HG02678 (cell line): ENCODE data around the gene MMP20.

Experiments used
- ATAC-seq: cut with Tn5 transposase; IDR thresholded peaks from one replicate; pipeline ENCODE4 v1.9.1; 2021; ENCODE audit warnings: mild to moderate bottlenecking, moderate library complexity; ENCODE audit not compliant: unreplicated experiment

MMP20 gene

DNA sequence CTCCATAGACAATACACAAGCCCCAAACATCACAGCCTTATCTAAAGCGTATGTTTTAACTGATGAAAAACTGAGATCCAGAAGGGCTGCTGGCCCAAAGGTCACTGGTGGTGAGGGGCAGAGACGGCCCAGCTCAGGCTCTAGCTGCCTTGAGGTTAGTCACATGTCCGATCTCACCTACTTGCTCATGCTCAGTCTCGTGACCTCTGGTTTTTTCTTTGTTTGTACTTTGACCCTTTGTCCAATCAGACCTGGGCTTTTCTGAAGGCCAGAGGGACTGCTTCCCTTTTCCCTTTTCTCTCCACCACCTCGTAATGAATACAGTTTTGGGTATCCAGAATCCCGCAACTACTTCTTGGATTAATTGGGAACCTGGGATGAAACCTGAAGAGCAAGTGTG is 28.6 kb downstream of the MMP20 start:
- ATAC-seq: no peak

DNA sequence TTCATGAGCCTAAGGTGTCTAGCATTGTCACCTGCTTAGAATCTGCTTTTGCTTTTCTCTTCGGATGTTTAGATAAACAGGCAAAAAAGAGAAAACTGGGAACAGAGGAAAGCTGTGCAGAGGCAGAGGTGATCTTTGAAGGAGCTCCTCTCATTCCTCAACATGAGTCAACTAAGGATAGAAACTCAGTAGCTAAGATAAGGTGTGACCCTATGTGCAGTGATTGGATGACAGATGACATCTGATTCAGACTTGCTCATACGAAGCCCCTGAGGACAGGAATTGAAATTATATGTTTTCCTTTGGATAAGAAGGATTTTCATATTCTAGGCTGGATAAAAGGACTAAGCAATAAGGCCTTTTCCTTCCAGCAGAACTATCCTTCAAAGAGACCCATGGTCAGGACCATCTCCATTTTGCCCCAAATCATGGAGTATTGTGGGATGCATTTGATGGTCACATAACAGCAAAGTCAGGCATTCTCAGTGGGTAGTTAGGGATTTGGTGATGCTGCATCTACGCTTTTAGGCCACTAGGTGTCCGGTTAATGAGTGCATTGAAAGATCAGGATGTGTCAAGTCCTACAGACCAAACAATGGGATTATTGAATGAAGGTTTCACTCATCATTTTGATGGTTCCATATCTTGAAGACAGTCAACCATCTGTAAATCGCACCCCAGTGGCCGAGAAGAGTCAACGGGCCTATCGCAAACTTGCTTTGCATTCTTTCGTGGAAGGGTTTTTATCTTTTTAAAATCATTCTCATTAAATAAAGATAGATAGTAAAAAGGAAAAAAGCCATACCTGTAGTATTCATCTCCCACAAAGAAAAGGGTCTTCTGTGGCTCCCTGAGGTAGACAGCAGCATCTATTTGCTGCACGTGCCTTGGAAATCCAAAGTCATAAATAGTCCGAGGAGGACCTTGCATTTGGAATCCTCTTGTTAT is 32.2 kb downstream of the MMP20 start:
- ATAC-seq: no peak

GRCh38 chr11:102592131-102592530 is 33.0 kb downstream of the MMP20 start:
- ATAC-seq: no peak

DNA sequence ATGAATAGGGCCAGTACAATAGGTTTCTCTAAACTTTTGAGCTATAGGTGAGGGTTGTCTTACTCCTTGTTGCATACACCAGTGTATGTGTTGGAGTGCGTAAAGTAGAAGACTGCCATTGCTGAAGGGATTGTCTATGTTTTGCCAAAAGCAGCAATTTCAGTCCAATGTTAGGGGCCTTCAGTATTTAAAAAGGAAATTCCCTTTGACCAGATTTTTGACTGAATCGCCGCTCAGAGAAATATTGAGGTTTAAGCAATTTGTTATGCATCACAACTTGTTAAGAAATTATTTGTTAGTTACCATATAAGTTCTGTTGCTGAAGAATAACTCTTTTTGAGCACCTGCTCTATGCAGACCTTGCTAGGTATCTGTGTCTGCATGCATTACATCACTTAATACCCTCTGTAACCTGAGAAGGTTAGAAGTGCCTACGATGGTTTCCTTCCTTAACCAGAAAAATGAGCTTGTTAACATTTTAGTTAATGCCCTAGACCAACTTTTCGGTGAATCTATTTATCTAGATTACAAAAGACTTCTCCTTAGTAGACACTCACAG is 33.9 kb downstream of the MMP20 start:
- ATAC-seq: peak; percentile 34

- ATAC-seq: peak; percentile 16
These were observed 34.7 kb downstream of the MMP20 start for GRCh38 chr11:102590276-102591049.

DNA sequence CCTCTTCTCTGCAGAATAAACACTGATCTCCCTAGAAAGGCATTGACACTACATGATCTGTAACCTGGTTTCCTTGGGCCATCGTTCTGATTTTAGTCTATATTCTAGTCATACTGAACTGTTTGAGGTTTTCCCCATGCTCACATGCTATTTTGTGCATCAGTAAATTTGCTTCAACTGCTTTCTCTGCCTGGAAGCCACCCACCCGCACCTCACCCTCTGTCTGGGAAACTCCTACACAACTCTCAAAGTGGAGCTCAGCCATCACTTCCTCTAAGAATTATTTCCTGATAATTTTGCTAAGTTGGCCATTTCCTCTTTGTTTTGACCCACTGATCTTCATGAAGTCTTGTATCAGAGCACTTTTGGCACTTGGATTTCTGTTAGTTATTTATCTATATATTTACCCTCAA is 36.1 kb downstream of the MMP20 start:
- peak; percentile 67 for ATAC-seq

- ATAC-seq: no peak
These were observed 37.4 kb downstream of the MMP20 start for GRCh38 chr11:102587722-102588121.

DNA sequence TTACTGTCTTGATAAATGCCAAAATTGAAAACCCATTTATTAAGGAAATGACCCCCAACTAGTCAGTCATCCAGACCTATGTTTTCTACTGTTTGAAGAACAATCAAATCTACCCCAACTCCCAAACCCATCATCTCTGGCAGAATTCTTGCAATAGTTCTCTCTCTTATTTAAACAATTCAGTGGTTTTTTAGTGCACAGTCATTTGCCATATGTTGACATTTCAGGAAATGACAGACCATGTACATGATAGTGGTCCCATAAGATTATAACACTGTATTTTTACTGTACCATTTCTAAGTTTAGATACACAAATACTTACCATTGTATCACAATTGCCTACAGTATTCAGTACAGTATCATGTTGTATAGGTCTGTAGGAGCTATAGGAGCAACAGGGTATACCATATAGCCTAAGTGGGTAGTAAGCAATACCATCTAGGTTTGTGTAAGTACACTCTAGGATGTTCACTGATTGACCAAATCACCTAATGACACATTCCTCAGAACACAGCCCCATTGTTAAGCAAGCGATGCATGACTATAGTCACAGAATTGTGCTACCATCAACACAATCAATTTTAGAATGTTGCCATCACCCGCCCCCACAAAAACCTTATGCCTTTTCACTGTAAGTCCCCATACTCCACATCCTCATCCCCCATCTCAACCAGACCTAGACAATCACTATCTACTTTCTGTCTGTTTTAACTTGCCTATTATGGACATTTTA is 41.8 kb downstream of the MMP20 start:
- ATAC-seq: no peak

GRCh38 chr11:102582140-102582539 is 43.0 kb downstream of the MMP20 start:
- ATAC-seq: no peak

- no peak for ATAC-seq
These were observed 44.1 kb downstream of the MMP20 start for GRCh38 chr11:102581066-102581465.

DNA sequence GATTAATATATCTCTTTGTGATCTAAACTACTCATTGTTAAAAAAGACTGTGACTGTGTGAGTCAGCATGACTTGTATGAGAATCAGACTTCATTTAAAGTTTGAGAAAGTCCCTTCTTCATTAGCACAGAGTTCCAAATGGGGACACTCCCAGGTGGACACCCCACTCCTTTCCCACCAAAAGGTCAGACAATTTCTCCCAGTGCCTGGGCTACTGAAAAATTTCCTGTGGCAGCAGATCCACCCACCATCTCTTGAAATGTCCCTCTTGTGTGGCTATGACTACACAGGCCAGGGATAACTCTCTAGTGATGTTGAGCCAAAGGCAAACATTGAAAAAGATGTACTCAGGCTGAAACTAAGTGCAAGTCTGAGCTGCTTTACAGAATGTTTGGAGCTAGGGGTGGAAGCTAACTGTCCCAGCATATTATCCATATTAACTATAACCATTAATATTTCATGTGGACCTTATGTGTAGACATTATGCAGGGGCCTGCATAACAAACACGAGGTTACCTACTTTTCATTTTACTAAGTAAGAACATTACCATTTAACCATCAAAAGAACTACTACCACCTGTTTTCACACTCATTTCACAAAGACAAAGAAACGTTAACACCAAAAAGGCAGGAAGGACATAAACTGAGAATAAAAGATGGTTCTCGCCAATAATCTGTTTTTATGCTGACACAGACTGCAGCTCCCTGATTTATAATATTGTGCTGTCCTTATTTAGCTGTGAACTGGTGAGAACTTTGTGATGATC is 44.8 kb downstream of the MMP20 start:
- peak; percentile 57 for ATAC-seq

- no peak for ATAC-seq
These were observed 47.4 kb downstream of the MMP20 start for GRCh38 chr11:102577723-102578122.

GRCh38 chr11:102577182-102577581 is 48.0 kb downstream of the MMP20 start:
- no peak for ATAC-seq

DNA sequence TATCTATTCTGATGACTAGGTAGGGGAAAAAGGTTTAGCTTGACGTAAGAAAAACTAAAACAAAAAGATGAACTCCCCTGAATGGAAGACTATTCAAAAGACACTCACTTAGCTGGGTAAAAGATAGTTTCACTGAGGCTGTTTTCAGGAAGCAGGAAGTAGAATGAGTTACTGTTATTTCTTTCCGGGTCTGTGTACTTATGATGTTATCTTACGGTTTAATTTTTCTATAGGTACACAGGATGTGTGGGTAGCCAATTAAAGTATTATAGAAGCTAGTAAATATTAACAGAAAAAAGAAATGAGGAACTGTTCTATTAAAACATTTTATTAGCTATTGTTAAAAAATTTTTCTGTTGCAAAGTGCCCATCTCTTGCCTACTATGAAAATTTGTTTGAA is 48.8 kb downstream of the MMP20 start:
- no peak for ATAC-seq

GRCh38 chr11:102575012-102575411 is 50.1 kb downstream of the MMP20 start:
- no peak for ATAC-seq

DNA sequence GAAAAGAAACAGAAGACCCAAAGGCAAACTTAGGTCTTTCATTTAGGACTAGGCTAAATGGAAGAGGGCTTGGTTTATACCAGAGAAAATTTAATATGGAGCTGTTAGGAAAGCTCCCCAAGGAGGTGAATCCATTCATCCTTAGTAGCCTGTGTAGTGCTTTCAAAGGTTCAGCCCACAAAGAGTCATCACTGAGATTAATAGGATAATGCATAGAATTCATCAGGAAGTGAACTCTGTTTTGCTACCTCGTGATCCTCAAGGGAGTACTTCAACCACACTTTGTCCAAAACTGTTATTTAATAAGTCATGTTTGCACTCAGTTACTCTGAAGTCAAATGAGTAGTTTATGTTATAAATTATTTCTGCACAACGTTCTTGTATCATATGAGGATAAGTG is 51.3 kb downstream of the MMP20 start:
- no peak for ATAC-seq

GRCh38 chr11:102572554-102573220 is 52.4 kb downstream of the MMP20 start:
- ATAC-seq: no peak

- no peak for ATAC-seq
These were observed 56.3 kb downstream of the MMP20 start for GRCh38 chr11:102568851-102569250.

- no peak for ATAC-seq
These were observed 59.0 kb downstream of the MMP20 start for GRCh38 chr11:102566112-102566511.

DNA sequence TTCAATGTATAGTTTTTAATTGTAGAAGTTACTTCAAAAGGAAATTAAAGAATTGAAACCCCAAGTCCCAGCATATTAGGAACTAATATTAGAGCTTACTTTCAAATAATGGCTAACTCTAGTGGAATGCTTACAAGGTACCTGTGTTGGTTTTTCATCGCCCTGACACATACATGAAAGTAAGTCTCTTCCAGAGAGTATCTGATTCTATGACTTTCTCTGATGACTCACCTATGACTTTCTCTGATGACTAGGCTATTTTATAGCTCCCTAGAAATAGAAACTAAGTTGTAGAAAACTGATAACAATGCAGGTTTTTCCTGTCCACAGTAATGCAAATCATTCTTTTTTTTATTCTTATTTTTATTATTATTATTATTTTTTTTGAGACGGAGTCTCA is 61.0 kb downstream of the MMP20 start:
- ATAC-seq: peak; percentile 59
